Caco-2 (cell line): ENCODE data around the gene ST3GAL5. TPM values are rescaled to one million over a fixed set of nuclear protein-coding genes. Genes with fewer than 3 reads are reported as not detected.

Experiments used
- Bru-seq: library from RNA; stranded (reverse); fragments of 400-500 nt; gene quantifications from one replicate; lab custom pipeline; 2021; lab: Mats Ljungman, UMichigan
- BruChase-seq, 2 experiments: library from RNA; stranded (reverse); fragments of 400-500 nt; gene quantifications; one replicate each; lab custom pipeline; 2021; lab: Mats Ljungman, UMichigan
- BruUV-seq: library from RNA; stranded (reverse); fragments of 400-500 nt; replicated peaks from 2 replicates; lab custom pipeline; 2021; lab: Mats Ljungman, UMichigan
- CTCF ChIA-PET: fragments of 300-600 bp; sonication (Branson Sonifier 250); formaldehyde crosslinking; loops from one replicate; lab custom pipeline; 2022; ENCODE audit warnings: antibody characterized with exemption; lab: Charles Lee
- POLR2A ChIA-PET: fragments of 300-600 bp; sonication (Branson Sonifier 250); formaldehyde crosslinking; loops from one replicate; lab custom pipeline; 2022; ENCODE audit warnings: antibody characterized with exemption; lab: Charles Lee
- DNase-seq, 2 experiments: peaks; one replicate each; pipeline versions ENCODE4 v3.0.0 to v3.0.0-alpha.2; 2020 to 2022
- H3K27me3 ChIP-seq: replicated peaks from 2 replicates; pipeline ENCODE4 v1.6.0; 2011; ENCODE audit warnings: low read length; ENCODE audit not compliant: control insufficient read depth, insufficient read depth
- H3K36me3 ChIP-seq: 2 replicates; pipeline ENCODE4 v1.5.1; 2011; ENCODE audit warnings: low read length; ENCODE audit not compliant: control insufficient read depth, insufficient read depth
- H3K4me1 ChIP-seq: fragments of 250-450 bp; sonication (Bioruptor Pico); 2 replicates; pipeline ENCODE4 v1.5.1; 2020; ENCODE audit warnings: mild to moderate bottlenecking
- H3K4me3 ChIP-seq: 2 replicates; pipeline ENCODE4 v1.5.1; 2011; ENCODE audit warnings: low read depth, mild to moderate bottlenecking, control low read depth, low read length
- H3K9me3 ChIP-seq: fragments of 250-450 bp; sonication (Bioruptor Pico); 2 replicates; pipeline ENCODE4 v1.5.1; 2020; ENCODE audit warnings: mild to moderate bottlenecking, moderate library complexity
- H3K27ac Mint-ChIP-seq: one replicate; pipeline ENCODE4 v1.8.0; 2022; ENCODE audit warnings: mixed read lengths; ENCODE audit not compliant: unreplicated experiment
- H3K27me3 Mint-ChIP-seq: one replicate; pipeline ENCODE4 v1.8.0; 2022; ENCODE audit warnings: mixed read lengths; ENCODE audit not compliant: insufficient read depth, unreplicated experiment
- H3K36me3 Mint-ChIP-seq: one replicate; pipeline ENCODE4 v1.8.0; 2022; ENCODE audit warnings: mild to moderate bottlenecking, mixed read lengths; ENCODE audit not compliant: insufficient read depth, unreplicated experiment
- H3K4me1 Mint-ChIP-seq: one replicate; pipeline ENCODE4 v1.8.0; 2022; ENCODE audit warnings: low read depth, mixed read lengths; ENCODE audit not compliant: unreplicated experiment
- H3K4me3 Mint-ChIP-seq: one replicate; pipeline ENCODE4 v1.8.0; 2022; ENCODE audit warnings: mild to moderate bottlenecking, moderate library complexity, mixed read lengths; ENCODE audit not compliant: unreplicated experiment
- H3K9me3 Mint-ChIP-seq: one replicate; pipeline ENCODE4 v1.8.0; 2022; ENCODE audit warnings: mixed read lengths; ENCODE audit not compliant: unreplicated experiment
- intact Hi-C: fragments of 100-400 bp; cut with micrococcal nuclease; formaldehyde crosslinking; loops from one replicate; pipeline ENCODE4 v1.10.0; 2022; ENCODE audit not compliant: unreplicated experiment
- long read RNA-seq: library from polyadenylated mRNA; stranded (forward); transcript quantifications from one replicate; pipeline ENCODE4 v2.0.0, GENCODE V29; 2022
- total RNA-seq: library from RNA; stranded (reverse); gene quantifications from 2 replicates; pipeline ENCODE4 v1.2.3, GENCODE V29; 2022
- TF ChIP-seq, protein P1 (sequence below), 2 experiments: fragments of 200-600 bp in 1 of 2; IDR thresholded peaks; 1 replicate in 1 of 2; 2 replicates in 1 of 2; pipeline versions ENCODE4 v1.5.1 to v1.8.0; 2011 to 2022; ENCODE audit warnings: antibody characterized with exemption in 1 of 2, control low read depth in 1 of 2, inconsistent platforms in 1 of 2, low read depth in 1 of 2, low read length in 1 of 2, mild to moderate bottlenecking in 1 of 2, moderate library complexity in 1 of 2; ENCODE audit not compliant: insufficient read depth in 1 of 2, severe bottlenecking in 1 of 2, unreplicated experiment in 1 of 2

The ST3GAL5 gene
- total RNA-seq (3.4 and 4.1 TPM in 2 replicates), Bru-seq, nascent RNA (percentile 42 among the genes with signal in this experiment), BruChase-seq, experiment 1, labeled RNA remaining after a 2-hour chase (percentile 40 among the genes with signal in this experiment), BruChase-seq, experiment 2, labeled RNA remaining after a 6-hour chase (percentile 30 among the genes with signal in this experiment)
- long read RNA-seq, full-length matches to known transcripts: 2 of 18 reads
- long read RNA-seq, partial matches to known transcripts: 1 of 18 reads
- long read RNA-seq, other reads (novel, unspliced or antisense): 15 of 18 reads

GRCh38 chr2:85888684-85889626 is at the start of gene ST3GAL5:
TSS of gene ST3GAL5 (minus strand) at chr2:85888990. CDS start at chr2:85888905, 85 bp downstream.
- H3K9me3 Mint-ChIP-seq: no peaks in the 10 kb centered on the region
- no peaks in the 10 kb centered on the region for H3K9me3 ChIP-seq
- H3K27me3 Mint-ChIP-seq: peaks cover 5% of the 10 kb centered on the region
- TF ChIP-seq, protein P1, sequence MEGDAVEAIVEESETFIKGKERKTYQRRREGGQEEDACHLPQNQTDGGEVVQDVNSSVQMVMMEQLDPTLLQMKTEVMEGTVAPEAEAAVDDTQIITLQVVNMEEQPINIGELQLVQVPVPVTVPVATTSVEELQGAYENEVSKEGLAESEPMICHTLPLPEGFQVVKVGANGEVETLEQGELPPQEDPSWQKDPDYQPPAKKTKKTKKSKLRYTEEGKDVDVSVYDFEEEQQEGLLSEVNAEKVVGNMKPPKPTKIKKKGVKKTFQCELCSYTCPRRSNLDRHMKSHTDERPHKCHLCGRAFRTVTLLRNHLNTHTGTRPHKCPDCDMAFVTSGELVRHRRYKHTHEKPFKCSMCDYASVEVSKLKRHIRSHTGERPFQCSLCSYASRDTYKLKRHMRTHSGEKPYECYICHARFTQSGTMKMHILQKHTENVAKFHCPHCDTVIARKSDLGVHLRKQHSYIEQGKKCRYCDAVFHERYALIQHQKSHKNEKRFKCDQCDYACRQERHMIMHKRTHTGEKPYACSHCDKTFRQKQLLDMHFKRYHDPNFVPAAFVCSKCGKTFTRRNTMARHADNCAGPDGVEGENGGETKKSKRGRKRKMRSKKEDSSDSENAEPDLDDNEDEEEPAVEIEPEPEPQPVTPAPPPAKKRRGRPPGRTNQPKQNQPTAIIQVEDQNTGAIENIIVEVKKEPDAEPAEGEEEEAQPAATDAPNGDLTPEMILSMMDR (IDR thresholded peaks at IDR 0.05; ENCODE audit: insufficient read depth in 1 of 2, low read depth in 1 of 2, low read length in 1 of 2, severe bottlenecking in 1 of 2, unreplicated experiment in 1 of 2): peak; percentile 87
- no peaks in the 10 kb centered on the region for H3K27me3 ChIP-seq
- CTCF ChIA-PET: interaction anchor here (0.5 to 4.2 kb wide), 12 partner anchors 10 to 134 kb away, joined by 3 to 31 read pairs (median 4); no protein-coding TSS in a partner anchor
- intact Hi-C loops: loop anchor here (1.0 to 10.0 kb wide), 5 partner anchors 32 to 186 kb away; no protein-coding TSS in a partner anchor
- H3K36me3 Mint-ChIP-seq: no peaks in the 10 kb centered on the region
- H3K4me3 Mint-ChIP-seq: peak within 1 kb of the TSS; percentile 89
- H3K27ac Mint-ChIP-seq: peak within 1 kb of the TSS; percentile 46
- H3K4me3 ChIP-seq: peak within 1 kb of the TSS; percentile 60
- peaks cover 21% of the 10 kb centered on the region for H3K4me1 Mint-ChIP-seq
- DNase-seq: peak; percentile 84 to 94
- no peaks in the 10 kb centered on the region for H3K36me3 ChIP-seq
- POLR2A ChIA-PET: no interaction called here
- no TSS peak for BruUV-seq
- no peaks in the 10 kb centered on the region for H3K4me1 ChIP-seq

DNA sequence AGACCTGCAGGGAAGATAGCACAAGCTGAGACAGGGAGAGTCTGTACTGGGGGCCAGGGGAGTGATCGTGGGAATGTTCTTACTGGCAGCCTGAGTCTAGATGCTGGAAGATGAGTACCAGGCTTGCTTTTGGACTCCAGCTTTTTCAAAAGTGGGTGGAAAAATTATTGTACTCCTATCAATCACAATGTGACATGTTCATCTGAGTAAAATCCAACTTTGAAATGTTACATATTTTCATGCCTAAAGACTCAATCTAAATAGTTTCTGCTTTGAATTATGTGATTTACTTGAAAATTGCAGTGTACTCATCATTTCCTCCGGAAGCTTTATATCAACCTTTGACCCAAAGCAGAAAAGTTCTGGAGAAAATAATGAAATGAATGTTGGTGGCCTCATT is 49.7 kb upstream of the ST3GAL5 start:
- intact Hi-C loops: loop anchor here (5.0 kb wide), 1 partner anchor 49 kb away; no protein-coding TSS in a partner anchor

More for the DNA sequence above, 49.7 kb upstream of the ST3GAL5 start:
- peaks cover 18% of the 10 kb centered on the region for H3K9me3 ChIP-seq
- H3K4me1 ChIP-seq: peaks cover 29% of the 10 kb centered on the region
- no TSS peak for BruUV-seq
- no peak for DNase-seq
- H3K27ac Mint-ChIP-seq: no peak overlapping the region
- CTCF ChIA-PET: no interaction called here
- H3K9me3 Mint-ChIP-seq: peaks cover 22% of the 10 kb centered on the region
- H3K4me3 Mint-ChIP-seq: no peak overlapping the region
- H3K27me3 ChIP-seq: no peaks in the 10 kb centered on the region
- TF ChIP-seq, protein P1 (IDR thresholded peaks at IDR 0.05; ENCODE audit: insufficient read depth in 1 of 2, low read depth in 1 of 2, low read length in 1 of 2, severe bottlenecking in 1 of 2, unreplicated experiment in 1 of 2): no peak
- POLR2A ChIA-PET: no interaction called here
- H3K27me3 Mint-ChIP-seq: no peaks in the 10 kb centered on the region
- H3K4me3 ChIP-seq: no peak overlapping the region
- H3K36me3 Mint-ChIP-seq: no peaks in the 10 kb centered on the region
- H3K4me1 Mint-ChIP-seq: peaks cover 18% of the 10 kb centered on the region
- H3K36me3 ChIP-seq: no peaks in the 10 kb centered on the region
